ENCODE measurements around the gene ERBIN. TPM values are rescaled to one million over a fixed set of nuclear protein-coding genes. Genes with fewer than 3 reads are reported as not detected.

The ERBIN gene
- total and polyA plus RNA-seq, 10 of the 15 experiments (the other 5 are each of a cell fraction or from before 2014, with no cell fraction given), result 9.5 to 91.1 (median 49.4) TPM

GRCh38 chr5:65969539-65970393, 43.4 kb downstream of the ERBIN start (continued):
- TF ChIP-seq ELK1 (IDR thresholded peaks at IDR 0.05; ENCODE audit: low read depth, low read length), result no peak

- H3K9me3 ChIP-seq (replicated peaks; ENCODE audit: control insufficient read depth, insufficient read depth, low read length), result peaks cover 1% of the 10 kb centered on the region; the same call in 2 of the 3 replicates
- in situ Hi-C loops (cut with MboI), result no loop called here
- H4K20me1 ChIP-seq (ENCODE audit: control insufficient read depth, insufficient read depth), result no peaks in the 10 kb centered on the region
- ChIA-PET CTCF (interaction anchor here (1.5 kb wide), 1 partner anchor 41 kb away, joined by 3 read pairs; no protein-coding TSS in a partner anchor), SMC1A (ENCODE audit: uncharacterized antibody, unreplicated experiment) (interaction anchor here (0.6 to 2.9 kb wide), 11 partner anchors 9 to 231 kb away, joined by 3 to 21 read pairs (median 3); partner anchors contain the start of gene ERBIN), POLR2A (interaction anchor here (0.6 to 1.6 kb wide), 4 partner anchors 9 to 321 kb away, joined by 3 to 4 read pairs (median 4); partner anchors contain the start of gene ERBIN), RAD21 (ENCODE audit: unreplicated experiment) (interaction anchor here (1.0 to 2.4 kb wide), 3 partner anchors 9 to 44 kb away, joined by 3 to 6 read pairs (median 4); partner anchors contain the start of gene ERBIN)
- H2AFZ ChIP-seq (ENCODE audit: control insufficient read depth, low read depth, low read length), result no peak overlapping the region
- intact Hi-C loops (cut with micrococcal nuclease; ENCODE audit: unreplicated experiment), result no loop called here
- H3K27me3 ChIP-seq (replicated peaks in 1 of 2; ENCODE audit: control insufficient read depth in 2 of 2, insufficient read depth in 2 of 2, low read length in 1 of 2), result no peaks in the 10 kb centered on the region
- H3K36me3 ChIP-seq (ENCODE audit: control insufficient read depth in 2 of 2, insufficient read depth in 2 of 2, low read length in 1 of 2), result 0 out of 4 replicates have a peak, but pooled peaks cover 0 to 2% of the 10 kb centered on the region in 2 experiments
- peaks cover 10% of the 10 kb centered on the region for H3K4me1 ChIP-seq (ENCODE audit: control insufficient read depth, insufficient read depth, low read length)
- no peak overlapping the region for H3K9ac ChIP-seq (ENCODE audit: control insufficient read depth, insufficient read depth, low read length)
- H3K4me2 ChIP-seq (ENCODE audit: control insufficient read depth, insufficient read depth), result peak overlapping the region; percentile 75
- H3K79me2 ChIP-seq (ENCODE audit: control insufficient read depth, insufficient read depth, low read length), result peaks cover 84% of the 10 kb centered on the region
- peak overlapping the region; percentile 45 for H3K27ac ChIP-seq (ENCODE audit: control insufficient read depth, insufficient read depth)
- WGBS (ENCODE audit: insufficient coverage, insufficient replicate concordance, low lambda C conversion rate, missing lambda C conversion rate), result 51% methylated on average over 7 of the region's 7 CpGs
- DNase-seq (ENCODE audit: low read depth, low spot score) (no peak), ATAC-seq (peak; percentile 43), FAIRE-seq (peak; percentile 47)
- BruUV-seq (replicated peaks), result no TSS peak
- no peak overlapping the region for H3K4me3 ChIP-seq
- TF ChIP-seq MEF2B (IDR thresholded peaks at IDR 0.05; ENCODE audit: partially characterized antibody, poor library complexity, severe bottlenecking) (peak; percentile 38), FOXM1 (IDR thresholded peaks at IDR 0.05; ENCODE audit: low read depth, low read length) (peak; percentile 52; the same call in 1 of the 2 replicates), GABPA (IDR thresholded peaks at IDR 0.05; ENCODE audit: low read depth) (0 out of 2 replicates have a peak, but pooled peaks have one; percentile 16), STAT3 (IDR thresholded peaks at IDR 0.05; ENCODE audit: low read depth, low read length) (no peak), CREB1 (IDR thresholded peaks at IDR 0.05; ENCODE audit: low read depth) (0 out of 2 replicates have a peak, but pooled peaks have one; percentile 12), TBL1XR1 (IDR thresholded peaks at IDR 0.05; ENCODE audit: low read depth, low read length) (no peak), POU2F2 (IDR thresholded peaks at IDR 0.05; ENCODE audit: borderline replicate concordance, low read depth, low read length) (no peak), JUNB (IDR thresholded peaks at IDR 0.05) (0 out of 2 replicates have a peak, but pooled peaks have one; percentile 17), NFYB (IDR thresholded peaks at IDR 0.05; ENCODE audit: insufficient read depth, low read depth, low read length) (no peak), E4F1 (IDR thresholded peaks at IDR 0.05; ENCODE audit: borderline replicate concordance, partially characterized antibody) (no peak), NFYA (IDR thresholded peaks at IDR 0.05; ENCODE audit: borderline replicate concordance, low read depth, low read length) (no peak), SMARCA5 (IDR thresholded peaks at IDR 0.05) (no peak), CREM (IDR thresholded peaks at IDR 0.05; ENCODE audit: low read depth) (peak; percentile 42; the same call in 1 of the 2 replicates), MEF2A (IDR thresholded peaks at IDR 0.05; ENCODE audit: insufficient read depth, low read depth, low read length) (peak; percentile 91)
Observed at GRCh38 chr5:65970481-65971367, 44.3 kb downstream of the ERBIN start.

All from GM12878 (cell line).